ENCODE data around the gene ADAMTS12. TPM values are rescaled to one million over a fixed set of nuclear protein-coding genes. Genes with fewer than 3 reads are reported as not detected.
"Not testable (repeated sequence)": the region's sequence is repeated elsewhere in the genome, so short reads cannot be mapped to it uniquely, and the experiment has no call there.

Gene ADAMTS12
- polyA plus RNA-seq, 1 experiment = 46.8 TPM

DNA sequence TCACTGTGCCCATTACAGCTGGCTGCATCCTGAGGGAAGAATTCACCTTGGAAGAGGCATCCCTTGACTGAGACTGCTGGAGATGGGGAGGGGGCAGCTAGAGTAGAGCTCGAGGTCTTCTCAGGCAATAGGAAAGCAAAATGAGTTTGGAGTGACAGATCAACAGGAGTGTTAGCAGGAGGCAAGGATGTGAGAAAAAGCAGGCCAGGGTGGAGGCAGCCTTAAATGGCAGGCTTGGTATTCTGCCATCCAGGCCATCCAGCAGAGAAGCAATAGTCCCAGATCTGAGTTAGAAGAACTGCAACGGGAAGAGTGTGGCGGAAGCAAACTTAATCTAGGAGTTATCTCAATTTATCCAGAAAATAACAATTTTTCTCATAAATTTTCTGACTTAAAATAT is 6.1 kb downstream of the ADAMTS12 start:
- DNase-seq (ENCODE audit: low read depth, low spot score) = no peak
- H3K9me3 ChIP-seq (ENCODE audit: control insufficient read depth, insufficient read depth, low read length) = no peaks in the 10 kb centered on the region
- ChIA-PET POLR2A (no interaction called here), CTCF (interaction anchor here (1.1 kb wide), 1 partner anchor 236 kb away, joined by 3 read pairs; no protein-coding TSS in a partner anchor)
- TF ChIP-seq, protein P1, sequence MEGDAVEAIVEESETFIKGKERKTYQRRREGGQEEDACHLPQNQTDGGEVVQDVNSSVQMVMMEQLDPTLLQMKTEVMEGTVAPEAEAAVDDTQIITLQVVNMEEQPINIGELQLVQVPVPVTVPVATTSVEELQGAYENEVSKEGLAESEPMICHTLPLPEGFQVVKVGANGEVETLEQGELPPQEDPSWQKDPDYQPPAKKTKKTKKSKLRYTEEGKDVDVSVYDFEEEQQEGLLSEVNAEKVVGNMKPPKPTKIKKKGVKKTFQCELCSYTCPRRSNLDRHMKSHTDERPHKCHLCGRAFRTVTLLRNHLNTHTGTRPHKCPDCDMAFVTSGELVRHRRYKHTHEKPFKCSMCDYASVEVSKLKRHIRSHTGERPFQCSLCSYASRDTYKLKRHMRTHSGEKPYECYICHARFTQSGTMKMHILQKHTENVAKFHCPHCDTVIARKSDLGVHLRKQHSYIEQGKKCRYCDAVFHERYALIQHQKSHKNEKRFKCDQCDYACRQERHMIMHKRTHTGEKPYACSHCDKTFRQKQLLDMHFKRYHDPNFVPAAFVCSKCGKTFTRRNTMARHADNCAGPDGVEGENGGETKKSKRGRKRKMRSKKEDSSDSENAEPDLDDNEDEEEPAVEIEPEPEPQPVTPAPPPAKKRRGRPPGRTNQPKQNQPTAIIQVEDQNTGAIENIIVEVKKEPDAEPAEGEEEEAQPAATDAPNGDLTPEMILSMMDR (IDR thresholded peaks at IDR 0.05; ENCODE audit: low read depth, low read length) = no peak
- no peaks in the 10 kb centered on the region for H3K27me3 ChIP-seq (ENCODE audit: control insufficient read depth, insufficient read depth, low read length)
- no peak overlapping the region for H3K27ac ChIP-seq (ENCODE audit: low read depth, low read length)
- H3K4me3 ChIP-seq (ENCODE audit: low read depth, low read length) = no peak overlapping the region

DNA sequence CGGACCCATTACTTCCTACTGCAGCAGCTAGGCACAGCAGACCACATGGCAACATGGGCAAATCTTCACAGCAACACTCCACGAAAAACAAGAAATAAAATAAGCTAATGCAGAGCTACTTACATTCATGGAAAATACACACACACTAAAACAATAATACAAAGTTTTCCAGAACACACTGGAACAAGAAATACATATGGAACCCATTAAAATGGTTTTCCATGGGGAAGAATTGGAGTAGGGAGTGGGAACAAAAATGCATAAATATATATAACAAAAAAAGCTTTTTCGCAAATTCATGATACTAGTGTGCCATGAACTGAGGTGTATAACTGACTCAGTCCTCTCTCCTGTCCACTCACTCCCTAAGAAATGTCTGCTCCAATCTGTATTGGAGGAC is 8.3 kb downstream of the ADAMTS12 start:
- POLR2A ChIA-PET = no interaction called here

DNA sequence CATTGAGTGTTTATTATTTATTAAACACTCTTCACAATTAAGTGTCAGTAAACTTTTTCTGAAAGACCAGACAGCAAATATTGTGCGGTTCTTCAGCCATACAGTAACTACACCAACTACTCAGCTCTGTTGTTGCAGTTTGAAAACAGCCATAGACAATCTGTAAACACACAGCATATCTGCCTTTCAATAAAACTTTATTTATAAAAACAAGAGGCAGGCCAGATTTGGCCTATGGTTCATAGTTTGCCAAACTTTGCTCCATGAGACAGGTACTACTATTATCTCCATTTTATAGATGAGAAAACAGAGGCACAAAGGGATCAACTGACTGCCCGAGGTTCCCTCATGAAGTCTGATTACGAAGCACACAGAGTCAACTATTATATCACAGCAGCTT is 11.5 kb downstream of the ADAMTS12 start:
- no peak for DNase-seq (ENCODE audit: low read depth, low spot score)
- Histone ChIP-seq H3K9me3 (ENCODE audit: control insufficient read depth, insufficient read depth, low read length) (no peaks in the 10 kb centered on the region), H3K27me3 (ENCODE audit: control insufficient read depth, insufficient read depth, low read length) (no peaks in the 10 kb centered on the region), H3K4me3 (ENCODE audit: low read depth, low read length) (no peak overlapping the region), H3K27ac (ENCODE audit: low read depth, low read length) (no peak overlapping the region)
- ChIA-PET CTCF (no interaction called here), POLR2A (no interaction called here)
- TF ChIP-seq, protein P1 (IDR thresholded peaks at IDR 0.05; ENCODE audit: low read depth, low read length) = no peak

More for the DNA sequence above, 8.3 kb downstream of the ADAMTS12 start:
- H3K4me3 ChIP-seq (ENCODE audit: low read depth, low read length) = no peak overlapping the region
- H3K27me3 ChIP-seq (ENCODE audit: control insufficient read depth, insufficient read depth, low read length) = no peaks in the 10 kb centered on the region
- TF ChIP-seq, protein P1 (IDR thresholded peaks at IDR 0.05; ENCODE audit: low read depth, low read length) = no peak
- no peak for DNase-seq (ENCODE audit: low read depth, low spot score)
- H3K27ac ChIP-seq (ENCODE audit: low read depth, low read length) = no peak overlapping the region
- no peaks in the 10 kb centered on the region for H3K9me3 ChIP-seq (ENCODE audit: control insufficient read depth, insufficient read depth, low read length)
- CTCF ChIA-PET = no interaction called here

DNA sequence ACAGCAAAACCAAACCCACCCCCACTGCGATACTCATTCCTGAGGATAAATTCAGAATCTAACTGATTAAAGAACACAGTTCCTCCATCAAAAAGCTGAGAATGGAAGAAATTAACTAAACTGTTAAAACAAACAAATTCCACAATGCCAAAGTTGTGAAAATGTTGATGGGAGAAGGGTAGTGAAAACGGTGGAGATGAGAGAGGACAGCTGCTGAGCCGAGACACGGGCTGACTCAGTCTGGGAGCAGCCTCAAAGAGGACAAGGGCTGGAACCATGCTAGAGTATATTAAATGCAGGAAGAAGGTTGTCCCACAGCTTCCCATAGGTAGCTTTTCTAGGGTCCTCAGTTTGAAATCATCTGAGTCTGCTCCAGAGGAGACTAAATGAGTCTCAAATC is 14.3 kb downstream of the ADAMTS12 start:
- ChIA-PET CTCF (no interaction called here), POLR2A (interaction anchor here (0.8 kb wide), 1 partner anchor 13 kb away, joined by 3 read pairs; no protein-coding TSS in a partner anchor)
- Histone ChIP-seq H3K4me3 (ENCODE audit: low read depth, low read length) (no peak overlapping the region), H3K9me3 (ENCODE audit: control insufficient read depth, insufficient read depth, low read length) (no peaks in the 10 kb centered on the region), H3K27ac (ENCODE audit: low read depth, low read length) (no peak overlapping the region), H3K27me3 (ENCODE audit: control insufficient read depth, insufficient read depth, low read length) (no peaks in the 10 kb centered on the region)
- no peak for DNase-seq (ENCODE audit: low read depth, low spot score)
- TF ChIP-seq, protein P1 (IDR thresholded peaks at IDR 0.05; ENCODE audit: low read depth, low read length) = no peak

DNA sequence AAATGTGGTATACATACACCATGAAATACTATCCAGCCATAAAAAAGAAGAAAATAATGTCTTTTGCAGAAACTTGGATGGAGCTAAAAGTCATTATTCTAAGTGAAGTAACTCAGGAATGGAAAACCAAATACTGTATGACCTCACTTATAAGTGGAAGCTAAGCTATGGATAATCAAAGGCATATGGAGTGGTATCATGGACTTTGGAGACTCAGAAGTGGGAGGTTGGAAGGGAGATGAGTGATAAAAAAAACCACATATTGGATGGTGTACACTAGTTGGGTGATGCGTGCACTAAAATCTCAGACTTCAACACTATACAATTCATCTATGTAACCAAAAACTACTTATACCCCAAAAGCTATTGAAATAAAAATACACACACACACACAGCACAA is 24.5 kb downstream of the ADAMTS12 start:
- Histone ChIP-seq H3K27me3 (ENCODE audit: control insufficient read depth, insufficient read depth, low read length) (no peaks in the 10 kb centered on the region), H3K4me3 (ENCODE audit: low read depth, low read length) (no peak overlapping the region), H3K27ac (ENCODE audit: low read depth, low read length) (no peak overlapping the region), H3K9me3 (ENCODE audit: control insufficient read depth, insufficient read depth, low read length) (peaks cover 8% of the 10 kb centered on the region)
- ChIA-PET POLR2A (no interaction called here), CTCF (no interaction called here)
- TF ChIP-seq, protein P1 (IDR thresholded peaks at IDR 0.05; ENCODE audit: low read depth, low read length) = no peak
- DNase-seq (ENCODE audit: low read depth, low spot score) = no peak

DNA sequence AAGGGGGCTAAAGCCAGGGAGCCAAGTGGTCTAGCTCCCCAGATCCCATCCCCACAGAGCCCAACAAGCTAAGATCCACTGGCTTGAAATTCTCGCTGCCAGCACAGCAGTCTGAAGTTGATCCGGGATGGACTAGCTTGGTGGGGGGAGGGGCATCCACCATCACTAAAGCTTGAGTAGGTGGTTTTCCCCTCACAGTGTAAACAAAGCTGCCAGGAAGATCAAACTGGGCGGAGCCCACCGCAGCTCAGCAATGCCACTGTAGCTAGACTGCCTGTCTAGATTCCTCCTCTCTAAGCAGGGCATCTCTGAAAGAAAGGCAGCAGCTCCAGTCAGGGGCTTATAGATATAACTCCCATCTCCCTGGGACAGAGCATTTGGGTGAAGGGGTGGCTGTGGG is 32.6 kb downstream of the ADAMTS12 start:
- H3K9me3 ChIP-seq (ENCODE audit: control insufficient read depth, insufficient read depth, low read length); CTCF ChIA-PET; H3K27me3 ChIP-seq (ENCODE audit: control insufficient read depth, insufficient read depth, low read length); H3K27ac ChIP-seq (ENCODE audit: low read depth, low read length); POLR2A ChIA-PET; H3K4me3 ChIP-seq (ENCODE audit: low read depth, low read length); DNase-seq (ENCODE audit: low read depth, low spot score): not testable (repeated sequence)
